NB4 (cell line): Measurements from ENCODE around the gene CPNE2.

Experiments
- MYC ChIP-seq: IDR thresholded peaks from 2 replicates; pipeline ENCODE4 v1.6.1; 2011; ENCODE audit warnings: low read depth, low read length
- POLR2A ChIP-seq: IDR thresholded peaks from 2 replicates; pipeline ENCODE4 v1.6.1; 2011; ENCODE audit warnings: mild to moderate bottlenecking; ENCODE audit not compliant: insufficient read length; ENCODE audit errors: extremely low read depth
- TF ChIP-seq, protein P1 (sequence below): IDR thresholded peaks from one replicate; pipeline ENCODE4 v1.5.1; 2012; ENCODE audit warnings: low read depth, low read length
- TF ChIP-seq, protein P2 (sequence below): IDR thresholded peaks from 2 replicates; pipeline ENCODE4 v1.6.1; 2011; ENCODE audit warnings: low read depth, low read length

DNA sequence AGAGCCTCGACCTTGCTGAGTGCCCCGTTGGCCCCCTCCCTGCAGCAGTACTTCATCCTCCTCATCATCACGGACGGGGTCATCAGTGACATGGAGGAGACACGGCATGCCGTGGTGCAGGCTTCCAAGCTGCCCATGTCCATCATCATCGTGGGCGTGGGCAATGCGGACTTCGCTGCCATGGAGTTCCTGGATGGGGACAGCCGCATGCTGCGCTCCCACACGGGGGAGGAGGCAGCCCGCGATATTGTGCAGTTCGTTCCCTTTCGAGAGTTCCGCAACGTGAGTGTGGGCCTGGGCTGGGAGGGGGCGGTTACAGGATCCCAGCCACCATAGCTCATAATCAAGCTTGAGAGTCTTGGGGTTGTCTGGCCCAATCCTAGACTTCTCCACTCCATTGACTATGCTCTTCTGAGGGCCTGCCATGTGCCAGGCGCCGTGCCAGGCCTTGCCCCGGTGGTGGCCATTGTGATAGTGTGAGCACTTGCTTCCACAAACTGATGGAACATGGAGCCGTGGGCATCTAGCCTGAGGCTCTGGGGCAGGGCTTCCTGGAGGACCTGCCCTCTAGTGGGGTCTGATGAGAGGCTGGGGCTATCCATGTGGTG is 53.8 kb downstream of the CPNE2 start:
- TF ChIP-seq POLR2A (no peak), MYC (no peak)
- TF ChIP-seq, protein P1, sequence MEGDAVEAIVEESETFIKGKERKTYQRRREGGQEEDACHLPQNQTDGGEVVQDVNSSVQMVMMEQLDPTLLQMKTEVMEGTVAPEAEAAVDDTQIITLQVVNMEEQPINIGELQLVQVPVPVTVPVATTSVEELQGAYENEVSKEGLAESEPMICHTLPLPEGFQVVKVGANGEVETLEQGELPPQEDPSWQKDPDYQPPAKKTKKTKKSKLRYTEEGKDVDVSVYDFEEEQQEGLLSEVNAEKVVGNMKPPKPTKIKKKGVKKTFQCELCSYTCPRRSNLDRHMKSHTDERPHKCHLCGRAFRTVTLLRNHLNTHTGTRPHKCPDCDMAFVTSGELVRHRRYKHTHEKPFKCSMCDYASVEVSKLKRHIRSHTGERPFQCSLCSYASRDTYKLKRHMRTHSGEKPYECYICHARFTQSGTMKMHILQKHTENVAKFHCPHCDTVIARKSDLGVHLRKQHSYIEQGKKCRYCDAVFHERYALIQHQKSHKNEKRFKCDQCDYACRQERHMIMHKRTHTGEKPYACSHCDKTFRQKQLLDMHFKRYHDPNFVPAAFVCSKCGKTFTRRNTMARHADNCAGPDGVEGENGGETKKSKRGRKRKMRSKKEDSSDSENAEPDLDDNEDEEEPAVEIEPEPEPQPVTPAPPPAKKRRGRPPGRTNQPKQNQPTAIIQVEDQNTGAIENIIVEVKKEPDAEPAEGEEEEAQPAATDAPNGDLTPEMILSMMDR: no peak
- TF ChIP-seq, protein P2, sequence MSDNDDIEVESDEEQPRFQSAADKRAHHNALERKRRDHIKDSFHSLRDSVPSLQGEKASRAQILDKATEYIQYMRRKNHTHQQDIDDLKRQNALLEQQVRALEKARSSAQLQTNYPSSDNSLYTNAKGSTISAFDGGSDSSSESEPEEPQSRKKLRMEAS: no peak
